Measurements from ENCODE around the gene RAB36.

The RAB36 gene

DNA sequence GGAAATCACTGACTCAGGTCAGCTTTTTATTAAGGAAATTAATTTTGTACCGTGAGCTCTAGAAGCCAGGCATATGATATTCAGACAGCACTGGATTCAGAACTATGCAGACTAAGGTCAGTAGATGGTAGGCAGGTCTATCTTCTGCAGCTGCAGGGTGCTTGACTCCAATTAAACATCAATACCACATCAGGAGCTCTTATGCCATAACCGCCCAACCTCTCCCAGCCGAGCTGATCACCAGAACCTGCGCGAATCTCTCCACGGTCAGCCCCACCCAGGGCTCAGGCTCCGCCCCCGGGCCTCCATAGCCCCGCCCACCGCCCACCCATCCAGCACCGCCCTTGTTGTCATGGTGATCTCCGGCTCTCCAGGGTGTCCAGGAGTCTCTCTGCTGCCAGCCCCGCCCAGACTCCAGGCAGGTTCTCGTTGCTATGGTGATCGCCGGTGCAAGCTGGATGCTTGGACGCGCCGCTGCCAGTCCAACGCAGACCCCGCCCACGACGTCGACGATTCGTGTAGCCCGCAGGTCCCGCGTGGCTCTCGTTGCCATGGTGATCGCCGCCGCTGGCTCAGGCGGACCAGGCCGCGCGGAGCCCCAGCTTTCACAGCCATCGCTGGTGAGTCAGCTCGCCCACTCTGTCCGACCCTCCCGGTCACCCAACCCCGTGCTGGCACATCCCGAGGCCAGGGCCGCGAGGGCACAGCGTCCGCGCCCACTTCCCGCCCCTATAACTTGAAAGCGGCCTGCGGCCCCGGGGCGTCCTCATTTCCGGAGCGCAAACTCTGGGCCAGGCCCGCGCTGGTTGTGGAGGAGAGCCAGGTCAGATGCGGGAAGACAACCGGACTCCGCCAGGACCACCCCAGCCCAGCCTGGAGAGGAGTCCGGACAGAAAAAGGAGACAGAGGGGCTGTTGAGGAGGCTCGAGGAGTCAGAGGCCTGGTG is at the start of gene RAB36:
RAB36 (plus strand) TSS at position 546 of the 946 bp plus-strand sequence. CDS start 1,140 bp downstream, outside the sequence.
- peak; percentile 51 to 75 for DNase-seq (ENCODE audit: low read depth in 1 of 2, low spot score in 1 of 2)

GRCh38 chr22:23095733-23096342 is 49.4 kb upstream of the RAB36 start:
- no peak for DNase-seq (ENCODE audit: low read depth in 1 of 2, low spot score in 1 of 2)

GRCh38 chr22:23097412-23098229 is 47.7 kb upstream of the RAB36 start:
- DNase-seq (ENCODE audit: low read depth in 1 of 2, low spot score in 1 of 2): no peak

DNA sequence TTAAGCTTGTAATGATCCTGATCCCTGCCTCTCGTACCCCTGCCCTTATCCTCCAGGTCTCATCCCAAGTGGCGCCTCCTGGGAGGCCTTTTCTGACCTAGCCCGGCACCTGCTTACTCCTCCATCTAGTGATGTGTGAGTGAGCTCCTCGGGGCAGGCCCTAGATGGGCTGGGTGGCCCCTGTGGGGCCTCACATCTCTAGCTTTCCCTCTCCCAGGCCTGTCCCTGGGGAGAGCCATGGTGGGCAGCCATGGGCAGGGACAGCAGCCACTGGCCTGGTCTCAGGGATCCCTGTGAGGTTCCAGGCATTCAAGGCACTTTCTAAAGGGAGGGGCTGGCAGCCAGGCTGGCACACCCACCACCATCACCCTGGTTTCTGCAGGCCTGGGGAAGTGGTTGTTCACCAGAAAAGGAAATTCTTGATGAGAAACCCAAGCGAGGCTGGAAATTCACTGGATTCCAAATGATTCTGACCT is 47.0 kb upstream of the RAB36 start:
- no peak for DNase-seq (ENCODE audit: low read depth in 1 of 2, low spot score in 1 of 2)

DNA sequence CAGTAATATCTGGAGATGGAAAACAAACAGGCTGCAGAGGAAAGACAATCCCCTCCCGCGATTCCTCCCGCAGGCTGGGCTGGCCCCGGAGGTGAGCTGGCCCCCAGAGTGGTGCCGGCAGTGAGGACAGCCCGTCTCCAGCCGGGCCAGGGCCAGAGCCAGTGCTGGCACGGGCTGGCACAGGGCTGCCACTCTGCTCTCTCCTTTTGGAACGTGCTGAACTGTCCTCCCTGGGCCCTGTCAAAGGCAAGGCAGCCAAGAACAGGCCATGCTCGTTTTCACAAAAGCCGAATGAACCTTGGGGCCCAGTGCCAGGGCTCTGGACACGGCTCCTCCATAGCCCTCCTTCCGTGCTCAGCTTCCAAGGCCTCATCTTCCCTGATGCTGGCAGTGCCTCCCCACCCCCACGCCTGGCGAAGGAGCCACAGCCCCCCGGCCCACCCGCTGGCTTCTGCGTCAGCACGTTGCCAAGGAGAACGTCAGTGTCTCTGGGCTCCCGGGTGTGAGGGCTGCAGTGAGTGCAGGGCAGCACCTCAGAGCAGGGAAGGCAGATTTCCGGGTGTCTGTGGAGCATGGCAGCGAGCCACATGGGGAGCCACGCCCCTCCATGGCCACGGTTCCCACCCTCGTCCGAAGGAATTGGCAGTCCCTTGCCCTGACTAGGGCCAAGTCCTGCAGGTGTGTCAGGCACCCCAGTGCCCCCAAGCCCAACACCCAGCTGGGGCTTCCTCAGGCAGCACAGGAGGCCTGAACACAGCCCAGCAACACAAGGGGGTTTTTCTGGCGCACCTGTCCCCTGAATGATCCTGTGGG is 46.4 kb upstream of the RAB36 start:
- DNase-seq (ENCODE audit: low read depth in 1 of 2, low spot score in 1 of 2): no peak

DNA sequence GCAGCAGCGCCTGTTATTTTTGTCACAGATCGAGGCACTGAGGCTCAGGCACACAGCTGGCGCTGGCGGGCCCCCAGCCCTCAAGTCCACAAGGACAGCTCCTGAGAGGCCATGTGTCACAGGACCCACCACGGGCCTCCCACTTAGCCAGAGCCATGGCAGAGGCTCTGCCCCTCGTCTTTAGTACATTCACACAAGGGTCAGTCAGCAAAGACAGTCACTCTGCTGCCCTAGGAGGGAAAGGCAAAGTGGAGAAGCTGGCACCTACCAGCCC is 45.8 kb upstream of the RAB36 start:
- DNase-seq (ENCODE audit: low read depth in 1 of 2, low spot score in 1 of 2): no peak

GRCh38 chr22:23100124-23100801 is 45.0 kb upstream of the RAB36 start:
- no peak for DNase-seq (ENCODE audit: low read depth in 1 of 2, low spot score in 1 of 2)

GRCh38 chr22:23101524-23101923 is 43.8 kb upstream of the RAB36 start:
- DNase-seq (ENCODE audit: low read depth in 1 of 2, low spot score in 1 of 2): no peak

GRCh38 chr22:23102002-23102655 is 43.1 kb upstream of the RAB36 start:
- DNase-seq (ENCODE audit: low read depth in 1 of 2, low spot score in 1 of 2): no peak

DNA sequence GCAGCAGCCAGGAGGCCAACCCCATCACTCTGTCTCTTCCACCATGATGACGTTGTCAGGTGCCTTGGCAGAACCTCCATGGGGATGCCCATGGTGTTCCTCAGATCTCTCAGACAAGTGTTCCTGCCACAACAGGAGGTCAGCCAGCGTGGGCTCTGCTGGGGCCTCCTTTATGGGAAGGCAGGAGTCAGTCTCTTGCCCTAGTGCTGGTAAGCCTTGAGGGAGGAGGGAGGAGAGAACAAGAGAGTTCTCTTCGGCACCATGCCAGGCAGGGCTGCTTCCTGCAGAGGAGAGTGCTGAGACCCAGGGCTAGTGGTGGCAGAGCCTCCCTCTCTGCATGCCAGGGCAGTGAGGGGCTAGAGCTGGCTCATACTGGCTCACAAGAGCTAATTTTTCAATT is 42.5 kb upstream of the RAB36 start:
- no peak for DNase-seq (ENCODE audit: low read depth in 1 of 2, low spot score in 1 of 2)

DNA sequence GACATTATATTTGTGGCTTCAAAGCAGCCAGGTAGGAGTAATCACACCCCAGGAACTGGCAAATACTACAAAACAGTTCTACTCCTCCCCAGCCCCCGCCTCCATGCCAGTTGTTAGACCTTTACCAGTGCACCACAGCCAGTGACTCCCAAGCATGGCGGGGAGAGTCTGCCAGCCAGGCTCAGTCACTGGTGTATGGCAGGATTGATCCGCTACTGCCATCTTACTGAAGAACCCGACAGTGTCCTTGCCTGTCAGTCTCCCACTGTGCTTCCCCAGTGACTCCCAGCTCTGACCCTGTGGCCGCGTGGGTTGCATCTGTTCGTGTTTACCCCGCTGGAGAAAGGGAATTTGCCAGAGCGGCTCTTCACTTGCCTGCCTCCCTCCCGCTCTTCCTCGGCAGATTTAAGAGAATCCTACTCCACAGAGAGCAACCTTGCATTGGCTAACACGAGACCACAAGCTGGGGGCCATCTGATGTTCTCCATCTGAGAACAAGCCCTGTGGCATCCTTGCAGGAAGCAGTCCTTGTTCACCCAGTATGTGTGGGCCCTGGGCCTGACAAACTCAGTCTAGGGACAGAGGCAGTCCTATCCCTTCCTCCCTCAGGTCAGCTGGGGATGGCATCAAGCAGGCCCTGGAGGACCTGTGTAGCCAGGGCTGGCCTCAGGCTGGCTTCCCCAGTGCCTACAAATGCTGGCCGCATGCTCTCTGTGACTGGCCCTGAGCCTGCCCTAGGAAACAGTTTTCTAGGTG is 41.9 kb upstream of the RAB36 start:
- DNase-seq (ENCODE audit: low read depth in 1 of 2, low spot score in 1 of 2): no peak

DNA sequence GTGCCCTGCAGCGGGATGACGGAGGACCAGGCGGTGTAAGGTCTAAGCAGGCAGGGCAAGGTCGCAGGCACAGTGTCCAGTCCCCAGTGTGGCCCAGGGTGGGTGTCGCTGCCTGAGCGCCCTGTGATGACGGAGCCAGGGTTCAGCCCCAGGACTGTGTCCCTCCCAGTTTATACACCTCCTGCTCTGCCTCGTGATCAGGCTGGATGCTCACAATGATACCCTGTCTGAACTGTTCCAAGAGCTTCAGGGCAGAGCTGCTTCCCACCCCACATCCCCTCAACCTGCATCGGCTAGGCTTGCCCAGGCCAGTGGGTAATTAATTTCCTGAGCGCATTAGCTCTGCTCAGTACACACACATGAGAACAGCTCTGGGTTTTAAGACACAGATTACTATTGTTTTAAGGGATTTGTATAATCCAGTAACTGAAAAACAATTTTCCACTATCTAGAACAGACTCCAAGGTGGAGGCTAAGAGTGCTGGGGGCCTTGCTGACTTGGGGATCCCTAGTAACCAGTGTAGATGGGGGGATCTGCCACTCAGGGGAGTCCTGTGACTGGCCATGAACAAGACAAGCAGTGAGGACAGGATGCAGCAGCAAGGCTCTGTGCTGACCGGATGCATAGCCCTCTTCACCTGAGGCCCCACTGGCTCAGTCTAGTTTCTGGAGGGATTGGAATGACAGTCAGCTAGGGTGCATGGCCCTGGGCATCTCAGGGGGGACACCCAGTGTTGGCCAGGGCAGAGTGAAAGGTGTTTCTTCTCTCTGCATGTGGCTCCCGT is 40.9 kb upstream of the RAB36 start:
- DNase-seq (ENCODE audit: low read depth in 1 of 2, low spot score in 1 of 2): no peak

GRCh38 chr22:23105304-23105703 is 40.0 kb upstream of the RAB36 start:
- DNase-seq (ENCODE audit: low read depth in 1 of 2, low spot score in 1 of 2): no peak

DNA sequence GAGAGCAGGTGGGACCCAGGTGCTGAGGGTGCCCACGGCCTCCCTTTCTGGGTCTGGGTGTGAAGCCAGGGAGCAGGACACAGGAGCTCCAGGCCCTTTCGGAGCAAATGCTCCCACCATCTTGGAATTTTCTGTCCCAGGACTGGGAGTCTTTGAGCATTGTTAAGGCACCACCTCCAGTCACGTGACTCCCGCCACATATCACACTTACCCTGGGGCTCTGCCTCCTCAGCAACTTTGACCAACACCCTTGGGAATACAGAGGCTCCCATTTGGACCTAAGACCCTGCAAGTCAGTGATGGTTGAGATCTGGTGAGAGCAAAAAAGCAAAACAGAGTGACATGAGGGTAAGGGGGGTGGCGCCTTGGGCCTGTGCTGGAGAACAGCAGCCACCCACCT is 39.4 kb upstream of the RAB36 start:
- DNase-seq (ENCODE audit: low read depth in 1 of 2, low spot score in 1 of 2): no peak

GRCh38 chr22:23106344-23106743 is 38.9 kb upstream of the RAB36 start:
- no peak for DNase-seq (ENCODE audit: low read depth in 1 of 2, low spot score in 1 of 2)

GRCh38 chr22:23106906-23107367 is 38.3 kb upstream of the RAB36 start:
- DNase-seq (ENCODE audit: low read depth in 1 of 2, low spot score in 1 of 2): no peak

DNA sequence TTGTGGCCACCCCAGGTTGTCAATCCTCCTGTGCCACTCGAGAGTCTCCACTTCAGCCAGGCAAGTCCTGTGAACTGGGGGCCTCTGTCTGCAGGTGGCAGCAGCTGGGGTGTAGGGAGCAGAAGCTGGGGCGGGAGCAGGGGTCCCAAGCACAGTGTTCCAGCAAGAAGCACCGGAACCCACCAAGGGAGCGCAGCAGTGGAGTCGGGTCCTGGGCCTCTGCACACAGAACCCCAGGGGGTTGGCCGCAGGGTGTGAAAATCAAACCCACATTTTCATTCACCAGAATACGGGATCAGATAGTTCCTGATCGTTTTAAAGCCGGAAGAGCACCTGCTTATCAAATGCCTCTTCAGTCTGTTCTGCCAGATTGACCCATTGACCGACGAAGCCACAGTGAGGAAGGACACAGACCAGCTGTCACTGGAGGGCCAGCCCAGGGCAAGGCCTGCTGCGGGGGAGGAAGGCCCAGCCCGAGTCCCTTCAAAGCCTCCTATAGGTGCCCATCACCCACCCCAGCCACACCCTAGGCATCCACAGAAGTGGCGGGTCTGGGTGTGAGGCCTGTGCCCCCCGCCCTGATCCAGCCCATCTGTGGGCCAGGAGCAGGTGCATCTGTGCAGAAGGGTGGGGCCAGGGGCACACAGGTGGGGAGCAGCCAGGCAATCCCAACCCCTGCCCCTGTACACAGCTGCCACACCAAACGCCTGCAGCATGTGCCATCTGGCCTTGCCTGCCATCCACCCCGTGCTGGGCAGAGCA is 37.6 kb upstream of the RAB36 start:
- no peak for DNase-seq (ENCODE audit: low read depth in 1 of 2, low spot score in 1 of 2)

Measured in stimulated activated CD4-positive, alpha-beta T cell treated with anti-CD3 and anti-CD28 coated beads, Interleukin-15, amount 100 ng/mL, for 1 hour (primary cell).